HG02973 (cell line): ENCODE measurements around the gene SLC6A9.

Experiments
- ATAC-seq: cut with Tn5 transposase; IDR thresholded peaks from one replicate; pipeline ENCODE4 v1.9.1; 2021; ENCODE audit warnings: moderate library complexity; ENCODE audit not compliant: unreplicated experiment

SLC6A9 gene

DNA sequence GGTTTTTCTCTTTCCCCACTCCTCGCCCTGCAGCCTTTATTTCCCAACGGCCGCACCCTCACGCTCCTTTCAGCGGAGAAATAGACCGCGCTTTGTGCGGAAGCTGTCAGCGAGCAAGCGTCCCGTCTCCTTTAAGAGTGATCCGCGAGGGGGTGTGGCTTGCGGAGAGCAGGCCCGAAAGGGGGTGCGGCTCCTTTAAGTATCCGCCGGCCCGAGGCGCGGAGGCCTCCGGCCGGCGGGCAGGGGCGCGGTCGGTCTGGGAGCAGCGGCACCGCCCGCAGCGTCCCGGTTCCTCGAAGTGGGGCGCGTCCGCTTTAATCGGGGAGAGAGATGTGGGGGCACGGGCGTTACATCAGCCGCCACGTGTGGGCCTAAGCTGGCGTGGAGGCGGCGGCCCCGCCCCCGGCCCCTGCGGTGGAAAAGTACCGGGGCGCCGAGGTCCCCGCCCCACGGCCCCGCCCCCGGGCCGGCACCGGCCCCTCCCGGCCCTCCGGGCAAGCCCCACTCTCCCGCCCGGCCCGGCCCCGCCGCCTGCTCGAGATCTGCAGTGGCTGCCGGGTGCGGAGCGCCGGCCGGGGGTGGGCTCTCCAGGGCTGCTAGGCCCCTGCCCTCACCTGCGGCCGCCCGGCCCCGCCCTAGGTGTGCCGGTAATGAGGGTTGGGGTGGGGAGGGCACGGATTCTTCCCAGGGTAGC is 1.2 kb downstream of the SLC6A9 start:
- ATAC-seq = peak; percentile 84

DNA sequence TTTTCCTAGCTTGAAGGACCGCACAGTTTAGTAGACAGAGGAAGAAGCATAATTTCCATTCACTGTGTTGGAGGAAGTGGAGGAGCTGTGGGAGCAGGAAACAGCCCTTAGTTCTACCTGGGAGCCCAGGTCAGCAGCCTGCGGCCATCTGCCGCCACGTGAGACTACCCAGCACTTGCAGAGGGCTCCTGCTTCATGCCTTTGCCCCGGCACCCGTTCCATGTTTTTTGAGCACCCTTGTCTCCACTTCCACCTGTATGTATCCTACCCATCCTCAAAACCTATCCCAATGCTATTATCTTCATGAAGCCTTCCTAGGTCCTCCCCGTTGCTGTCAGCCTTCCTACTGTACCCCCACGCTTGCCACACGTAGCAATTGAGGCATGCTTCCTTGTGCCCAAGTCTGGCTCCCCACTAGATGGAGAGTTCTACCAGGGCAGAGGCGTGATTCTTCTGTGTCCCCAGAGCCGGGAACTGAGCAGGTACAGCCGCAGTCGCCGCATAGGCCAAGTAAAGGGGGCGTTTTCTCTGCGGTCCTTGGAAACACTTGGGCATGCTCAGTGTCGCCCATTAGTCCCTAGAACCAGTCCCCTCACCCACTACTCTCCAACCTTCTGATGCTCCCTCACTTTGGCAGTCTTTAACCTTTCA is 1.9 kb downstream of the SLC6A9 start:
- peak; percentile 13 for ATAC-seq

DNA sequence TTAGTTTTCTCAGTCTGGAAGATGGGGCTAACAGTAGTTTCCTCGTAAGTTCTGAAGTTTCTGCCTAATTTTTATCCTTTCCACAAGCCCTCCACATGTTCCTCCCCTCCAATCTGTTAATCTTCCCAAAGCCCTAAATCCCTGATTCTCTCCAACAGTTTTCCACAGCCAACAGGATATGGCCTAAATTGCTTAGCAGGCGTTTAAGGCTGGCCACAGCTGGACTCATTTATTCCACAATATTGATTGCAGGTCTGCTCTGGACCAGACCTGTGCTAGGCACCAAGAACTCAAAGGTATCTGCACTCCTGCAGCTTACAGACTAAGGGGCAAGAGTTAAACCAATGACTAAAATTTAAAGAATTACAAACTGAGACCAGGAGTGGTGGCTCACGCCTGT is 3.9 kb downstream of the SLC6A9 start:
- ATAC-seq = no peak

DNA sequence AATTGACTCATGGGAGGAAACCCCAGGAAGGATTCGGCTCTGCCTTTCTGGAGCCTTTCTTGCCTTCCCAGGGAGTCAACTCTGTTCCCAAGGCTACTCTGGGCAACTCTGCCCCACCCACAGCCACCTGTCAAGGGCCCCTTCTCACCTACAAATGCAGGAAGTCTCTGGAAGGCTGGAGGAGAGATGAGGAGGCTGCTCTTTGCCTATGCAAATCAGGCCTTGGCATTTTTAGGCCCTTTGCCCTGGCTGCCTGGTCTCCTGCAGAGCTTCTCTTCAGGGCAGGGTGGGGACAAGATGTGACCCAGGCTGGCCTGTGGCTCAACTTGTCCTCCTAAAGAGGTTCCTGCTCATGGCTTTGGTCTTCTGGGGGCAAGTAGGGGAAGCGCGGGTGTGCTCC is 5.4 kb downstream of the SLC6A9 start:
- ATAC-seq = no peak

DNA sequence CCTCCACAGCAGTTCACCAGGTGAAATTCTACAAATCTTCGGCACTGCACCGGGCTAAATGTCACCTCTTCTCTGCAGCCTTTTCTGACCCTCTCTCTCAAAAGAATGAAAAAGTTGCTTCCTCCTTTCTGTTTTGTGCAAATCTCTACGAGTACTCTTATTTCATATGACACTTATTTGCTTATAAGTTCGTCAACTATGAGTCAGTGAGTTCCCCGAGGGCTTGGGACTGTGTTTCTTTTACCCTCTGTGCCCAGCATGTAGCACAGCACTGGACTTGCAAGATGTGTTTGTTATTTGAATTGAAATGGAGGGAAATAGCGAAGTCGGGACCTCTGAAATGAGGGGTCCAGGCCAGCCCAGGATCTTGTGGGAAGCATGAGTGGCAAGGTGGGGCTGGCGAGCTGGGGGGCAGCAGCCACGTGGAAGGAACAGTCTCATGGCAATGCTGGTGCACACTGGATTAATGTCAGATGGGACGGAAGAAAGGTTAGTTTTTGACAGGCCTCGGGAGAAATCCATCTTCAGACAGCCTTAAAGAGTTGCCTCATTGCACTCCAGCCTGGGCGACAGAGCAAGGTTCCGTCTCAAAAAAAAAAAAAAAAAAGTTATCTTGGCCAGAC is 6.2 kb downstream of the SLC6A9 start:
- no peak for ATAC-seq

DNA sequence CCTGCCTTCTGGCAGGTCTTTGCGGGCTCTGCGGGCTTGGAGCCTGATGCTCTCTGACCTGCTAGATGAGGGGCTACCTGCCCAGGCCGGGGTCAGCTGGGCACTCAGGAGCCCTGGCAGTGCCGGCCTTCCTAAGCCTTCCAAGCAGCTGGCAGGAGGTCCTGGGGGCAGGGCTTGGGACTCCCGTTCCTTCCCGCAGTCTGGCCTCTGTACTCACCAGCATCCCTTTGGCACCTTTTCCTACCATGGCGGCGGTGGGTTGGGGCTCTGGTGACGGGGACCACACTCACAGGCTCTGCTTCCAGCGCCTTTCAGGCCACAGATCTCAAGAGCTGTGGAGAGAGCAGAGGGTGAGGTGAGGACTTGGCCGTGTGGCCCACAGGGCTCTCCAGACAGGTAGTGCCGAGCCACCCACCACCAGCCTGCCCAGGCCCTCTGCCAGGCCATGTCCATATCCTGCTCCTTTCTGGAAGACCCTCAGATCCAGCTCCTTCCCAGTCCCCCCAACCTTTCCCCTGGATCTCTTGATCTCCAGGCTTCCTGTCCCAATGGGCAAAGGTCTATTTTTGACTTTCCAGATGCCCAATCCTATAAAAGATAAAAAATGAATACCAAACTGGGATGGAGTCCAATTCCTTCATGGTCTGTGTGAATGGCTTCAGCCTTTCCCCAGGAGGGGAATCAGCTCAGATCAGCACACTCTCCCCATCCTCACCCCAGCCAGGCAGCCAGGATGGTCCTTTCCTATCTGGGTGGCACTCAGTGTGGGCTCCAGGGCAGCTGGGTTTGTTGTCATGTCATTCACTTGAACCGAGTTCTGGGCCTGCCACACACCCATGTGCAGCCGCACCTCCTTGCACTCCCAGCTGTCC is 7.0 kb downstream of the SLC6A9 start:
- no peak for ATAC-seq

DNA sequence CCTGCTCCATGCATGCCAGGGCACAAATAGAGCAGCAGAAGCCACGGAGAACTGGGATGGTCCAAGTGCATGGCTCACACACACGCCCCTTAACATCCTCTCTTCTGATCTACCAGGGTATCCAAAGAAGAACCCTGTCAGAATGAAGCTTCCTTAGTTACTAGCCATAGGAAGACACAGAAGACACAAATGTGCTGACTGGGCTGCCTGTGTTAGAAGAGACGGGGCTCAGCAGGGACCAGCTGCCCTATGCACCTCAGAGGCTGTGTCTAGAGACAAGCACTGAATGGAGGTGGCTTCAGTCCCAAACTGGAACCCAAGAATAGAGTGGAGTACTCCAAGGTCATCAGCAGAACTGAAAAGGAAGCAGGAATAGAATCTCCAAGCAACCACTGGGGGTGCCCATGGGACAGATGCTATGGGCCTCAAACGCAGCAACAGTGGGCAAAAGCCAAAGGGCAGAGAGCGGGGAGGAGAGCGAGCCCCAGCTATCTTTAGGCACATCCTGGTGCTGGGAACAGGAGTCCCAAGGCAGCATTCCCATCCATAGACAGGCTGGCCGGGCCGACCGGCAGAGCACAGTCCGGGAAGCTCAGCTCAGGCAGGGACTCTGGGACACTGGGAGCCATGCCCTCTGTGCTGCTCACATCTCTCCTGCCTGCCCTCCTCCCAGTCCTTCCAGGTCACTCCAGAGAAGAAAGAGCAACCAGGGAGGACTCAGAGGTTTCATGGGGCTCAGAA is 9.5 kb downstream of the SLC6A9 start:
- no peak for ATAC-seq

DNA sequence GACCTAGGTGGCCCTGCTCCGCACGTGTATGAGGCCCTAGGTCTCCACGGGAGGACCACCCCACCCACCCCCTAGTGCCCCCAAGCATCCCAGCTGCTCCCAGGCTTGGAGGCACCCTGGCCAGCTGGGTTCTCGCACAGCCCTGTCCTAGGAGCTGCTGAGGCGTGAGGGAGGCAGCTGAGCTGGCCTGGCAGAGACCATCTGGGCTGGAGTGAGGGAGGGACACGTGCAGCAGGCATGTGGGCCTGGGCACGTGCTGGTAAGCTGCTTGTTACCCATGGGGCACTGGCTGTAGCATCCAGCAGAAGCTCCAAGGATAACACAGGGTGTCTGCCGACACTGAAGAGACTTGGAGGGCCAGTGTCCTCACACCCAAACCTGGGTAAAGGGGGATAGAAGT is 10.1 kb downstream of the SLC6A9 start:
- ATAC-seq = no peak

DNA sequence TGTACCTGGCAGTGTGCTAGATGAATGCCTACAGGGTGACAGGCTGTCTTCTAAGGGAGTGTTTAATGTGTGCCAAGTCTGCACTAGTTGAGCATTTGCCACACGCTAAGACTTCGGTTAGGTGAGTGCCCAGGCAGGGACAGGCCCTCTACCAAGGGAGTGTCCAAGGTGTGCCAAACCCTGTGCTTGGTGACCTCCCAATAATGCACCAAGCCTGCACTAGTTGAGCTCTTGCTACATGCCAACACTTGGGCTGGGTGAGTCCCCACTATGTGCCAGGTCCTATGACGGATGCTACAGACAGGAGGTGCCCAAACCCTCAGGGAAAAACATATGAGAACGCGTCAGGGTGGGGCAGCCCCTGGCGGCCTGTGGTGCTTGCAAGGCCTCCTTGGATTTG is 10.8 kb downstream of the SLC6A9 start:
- ATAC-seq = no peak

DNA sequence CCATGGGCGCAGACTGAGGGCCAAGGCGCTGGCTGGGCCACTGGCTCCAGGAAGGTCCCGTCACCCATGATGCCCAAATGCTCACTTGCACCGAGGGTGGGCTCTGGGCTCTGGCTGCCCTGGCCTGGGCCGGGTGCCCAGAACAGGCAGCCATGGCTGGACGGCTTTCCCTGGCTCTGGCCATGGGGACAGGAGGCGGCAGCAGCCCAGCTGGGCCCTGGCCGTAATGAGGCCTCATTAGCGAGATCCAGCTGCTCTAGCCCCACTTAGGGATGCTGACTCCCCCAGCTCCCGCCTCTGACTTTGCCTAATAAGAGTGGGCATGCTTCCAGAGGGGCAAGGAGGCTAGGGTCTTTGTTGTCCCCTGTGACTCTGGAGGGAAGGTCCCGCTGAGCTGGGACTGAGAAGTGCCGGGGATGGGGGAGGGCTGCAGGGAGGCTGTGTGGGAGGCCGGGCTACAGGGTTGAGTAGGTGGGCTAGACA is 11.8 kb downstream of the SLC6A9 start:
- ATAC-seq = no peak

DNA sequence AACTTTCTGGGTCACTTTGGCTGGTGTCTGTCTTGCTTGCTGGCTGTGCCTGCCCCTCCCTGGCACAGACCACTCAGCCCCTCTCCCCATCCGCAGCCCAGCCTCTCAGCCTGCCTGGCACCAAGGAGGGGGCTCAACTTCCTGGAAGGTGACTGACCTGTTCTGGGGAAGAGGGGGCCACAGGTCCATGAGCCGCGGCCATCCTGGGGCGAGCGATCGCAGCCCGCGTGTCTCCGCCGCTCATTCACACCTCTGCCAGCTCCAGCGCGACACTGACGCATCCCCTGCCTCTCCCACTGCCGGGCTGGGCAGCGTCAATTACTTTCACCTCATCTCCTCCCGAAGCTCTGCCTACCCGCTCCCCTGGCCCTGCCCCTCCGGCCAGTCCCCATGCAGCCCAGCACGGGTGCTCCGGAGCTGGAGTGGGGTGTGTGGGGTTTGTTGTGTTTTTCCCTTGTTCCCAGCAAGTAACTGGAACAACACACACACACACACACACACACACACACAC is 14.3 kb downstream of the SLC6A9 start:
- ATAC-seq = no peak

DNA sequence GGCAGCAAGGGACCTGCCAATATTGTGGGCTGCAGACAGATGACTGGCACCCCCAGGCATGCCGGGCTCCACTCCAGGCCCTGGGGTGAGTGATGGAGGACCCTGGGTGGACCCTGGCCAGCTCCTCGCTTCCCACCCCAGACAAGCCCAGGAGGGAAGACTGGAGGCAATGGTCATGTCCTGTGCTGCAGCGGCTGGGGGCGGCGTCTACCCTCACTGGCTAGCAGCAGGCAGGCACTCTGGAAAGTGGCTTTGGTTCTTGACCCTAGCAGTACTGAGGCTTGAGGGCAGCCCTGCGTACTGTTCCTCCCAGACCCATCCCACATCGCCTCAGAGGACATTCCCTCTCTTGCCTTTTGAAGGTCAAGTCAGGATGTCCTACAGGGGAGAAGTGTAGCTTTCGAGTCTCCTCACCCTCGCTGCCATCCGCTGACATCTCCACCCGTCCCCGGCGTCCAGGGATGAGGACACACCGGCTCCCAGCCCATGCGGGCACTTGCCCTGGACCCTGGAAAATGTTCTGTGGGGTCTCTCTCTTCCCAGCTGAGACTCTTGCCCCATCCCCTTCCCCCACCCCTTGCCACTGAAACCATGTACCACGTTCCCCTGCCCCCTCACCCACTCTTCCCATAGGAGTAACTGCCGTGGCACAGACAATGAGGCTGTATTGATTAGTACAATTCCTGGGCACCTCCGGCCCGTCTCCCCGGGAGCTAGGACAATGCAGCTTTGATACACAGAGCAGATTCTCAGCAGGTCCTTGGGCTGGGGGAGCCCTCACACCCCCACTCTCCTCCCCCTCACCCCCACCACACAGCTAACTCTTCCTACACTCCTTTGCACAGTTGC is 15.0 kb downstream of the SLC6A9 start:
- ATAC-seq = no peak

DNA sequence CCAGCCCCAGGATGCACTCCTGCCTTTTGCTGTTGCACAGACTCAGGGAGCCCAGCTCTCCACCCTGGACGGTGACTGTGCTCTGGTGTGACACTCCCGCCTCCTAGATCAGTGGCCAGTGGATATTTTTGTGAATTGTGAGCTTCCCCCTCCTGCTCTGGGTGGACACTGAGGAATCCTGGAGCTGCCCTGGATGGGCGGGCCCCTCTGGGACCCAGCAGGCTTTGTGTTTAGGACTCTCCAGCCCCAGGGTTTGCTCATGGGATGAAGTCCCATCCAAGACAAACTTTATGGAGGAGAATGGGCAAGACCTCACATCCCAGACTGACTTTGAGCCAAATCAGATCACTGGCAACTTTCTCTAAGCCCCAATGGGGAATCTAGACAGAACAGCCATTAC is 16.1 kb downstream of the SLC6A9 start:
- no peak for ATAC-seq

DNA sequence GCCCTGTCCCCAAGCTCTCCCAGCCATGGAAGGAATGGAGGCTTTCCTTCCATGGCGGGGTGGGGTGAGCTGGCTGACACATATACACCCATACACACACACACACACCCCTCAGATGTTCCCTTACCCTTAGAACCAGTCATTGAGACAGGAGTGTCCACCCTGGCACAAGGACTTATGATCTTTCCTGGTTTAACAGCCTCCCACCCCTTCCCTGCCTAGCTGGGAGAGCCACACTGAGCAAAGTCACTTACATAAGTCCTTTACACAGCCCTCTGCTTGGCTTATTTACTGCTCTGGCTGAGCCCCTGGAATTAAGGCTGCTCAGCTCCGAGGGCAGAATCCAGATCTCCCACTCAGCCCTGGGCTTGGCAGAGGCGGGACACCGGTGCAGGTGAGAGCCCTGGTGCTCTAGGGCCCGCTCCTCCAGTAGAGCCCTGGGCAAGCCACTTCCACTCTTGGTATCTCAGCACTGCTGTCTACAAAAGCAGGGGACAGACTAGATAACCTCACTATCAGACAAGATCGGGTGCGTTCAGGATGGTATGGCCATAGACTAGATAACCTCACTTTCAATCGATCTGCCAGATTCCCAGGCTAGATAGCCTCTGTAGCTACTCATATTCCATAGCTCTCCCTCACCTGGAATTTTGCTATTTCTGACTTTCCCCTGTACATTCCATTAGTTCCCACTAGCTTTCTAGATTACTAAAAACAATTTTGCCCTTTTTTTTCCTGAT is 16.7 kb downstream of the SLC6A9 start:
- no peak for ATAC-seq

DNA sequence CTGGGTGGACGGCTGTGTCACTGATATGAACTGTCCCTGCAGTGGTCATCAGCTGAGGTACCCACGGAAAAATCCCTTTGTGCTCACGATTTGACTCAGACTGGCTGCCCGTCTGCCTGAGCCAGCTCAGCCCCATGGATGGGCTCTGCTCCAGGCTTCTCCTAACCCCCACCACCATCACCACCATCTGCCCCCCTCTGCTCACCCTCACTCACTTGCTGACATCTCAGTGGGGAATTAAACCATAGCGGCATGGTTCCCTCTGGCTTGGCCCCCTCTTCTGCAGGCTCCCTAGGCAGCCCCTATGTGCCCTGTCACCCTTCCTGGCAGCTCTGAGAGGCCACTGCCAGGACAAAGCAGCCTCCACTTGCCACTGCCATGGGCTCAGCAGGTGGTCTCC is 17.3 kb downstream of the SLC6A9 start:
- no peak for ATAC-seq

DNA sequence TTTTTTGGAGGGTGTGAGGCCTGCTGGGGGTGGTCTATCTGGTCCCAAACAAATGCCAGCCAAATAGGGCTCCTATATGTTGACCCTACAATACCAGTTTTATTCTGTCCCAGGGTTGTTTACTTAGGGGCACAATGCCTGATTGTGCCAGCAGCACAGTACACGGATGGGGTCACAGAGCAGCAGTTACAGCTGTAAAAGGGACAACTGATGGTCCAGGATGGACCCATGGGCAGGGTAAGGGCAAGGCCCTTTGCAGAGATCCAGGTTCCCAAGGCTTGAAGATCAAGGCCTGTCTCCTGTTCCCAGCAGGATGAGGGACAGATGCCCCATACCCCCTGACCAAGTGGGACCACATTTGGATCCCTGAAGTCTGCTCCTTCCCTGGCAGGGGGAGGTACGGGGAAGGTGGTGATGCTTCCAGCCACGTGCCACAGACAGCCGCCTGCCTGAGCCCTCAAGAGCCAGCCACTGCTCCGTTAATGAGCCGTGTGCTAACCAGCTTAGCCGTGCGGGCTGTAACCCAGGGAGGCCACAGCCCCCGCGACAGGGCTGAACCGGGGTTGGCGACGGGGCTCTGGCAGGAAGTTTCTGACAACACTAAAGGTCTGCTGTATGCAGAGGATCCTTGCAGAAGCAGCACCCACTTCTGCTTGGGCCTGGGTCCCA is 18.2 kb downstream of the SLC6A9 start:
- no peak for ATAC-seq

DNA sequence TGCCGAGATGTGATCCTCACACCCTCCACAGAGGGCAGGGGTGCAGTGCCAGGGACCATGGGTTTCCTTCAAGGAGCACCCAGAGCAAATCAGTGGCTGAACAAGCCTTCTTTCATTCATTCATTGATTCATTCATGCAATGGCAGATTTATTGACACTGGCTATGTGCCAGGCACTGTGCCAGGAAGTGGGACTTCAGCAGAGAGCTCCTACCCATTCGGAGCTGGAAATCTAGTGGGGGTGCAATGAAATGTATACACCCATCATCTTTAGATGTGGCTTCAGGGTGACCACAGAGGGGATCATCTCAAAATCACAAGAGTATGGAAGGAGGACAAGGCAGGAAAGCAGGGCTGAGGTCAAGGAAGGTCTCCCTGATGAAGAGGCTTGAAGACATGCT is 18.9 kb downstream of the SLC6A9 start:
- ATAC-seq = no peak

DNA sequence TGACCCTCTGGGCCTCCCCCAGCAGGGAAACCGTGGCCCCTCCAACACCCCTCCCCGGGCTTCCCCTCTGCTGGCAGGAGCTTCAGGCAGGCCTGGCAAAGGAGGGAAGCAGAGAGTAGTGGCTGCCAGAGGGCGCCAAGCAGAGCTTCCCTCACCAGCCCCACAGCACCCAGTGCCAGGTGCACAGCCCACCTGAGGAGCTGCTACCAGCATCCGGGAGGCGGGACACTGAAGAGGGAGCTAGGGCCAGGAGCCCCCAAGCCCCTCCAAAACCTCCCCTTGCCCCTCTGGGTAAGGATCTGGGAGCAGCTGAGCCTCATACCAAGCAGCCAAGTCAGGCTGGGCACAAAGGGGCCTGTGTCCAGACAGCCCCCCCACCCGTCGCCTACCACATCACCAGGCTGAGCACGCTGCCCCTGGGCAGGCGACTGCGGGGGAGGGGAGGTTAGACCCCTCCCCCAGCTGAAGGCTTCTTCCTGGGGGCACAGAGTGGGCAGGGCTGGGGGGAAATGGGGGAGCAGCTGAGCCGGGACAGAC is 20.3 kb downstream of the SLC6A9 start:
- no peak for ATAC-seq
